Breast epithelium (tissue), 4 donors: Measurements from ENCODE around the gene NCKAP5L. TPM values are rescaled to one million over a fixed set of nuclear protein-coding genes. Genes with fewer than 3 reads are reported as not detected.

ENCODE experiments used
- DNase-seq, 2 donors: peaks; one replicate each; pipeline ENCODE4 v3.0.0-alpha.2; 2019; ENCODE audit warnings: low spot score in 2 of 2
- H3K27ac ChIP-seq, 2 donors: fragments of 200-600 bp; sonication (generic) in 1 of 2; one replicate each; pipeline ENCODE4 v1.5.1; 2016 to 2019; ENCODE audit warnings: mild to moderate bottlenecking in 1 of 2
- H3K27me3 ChIP-seq, 2 donors: fragments of 200-600 bp; sonication (generic) in 1 of 2; one replicate each; pipeline versions ENCODE4 v1.5.1 to v1.6.0; 2017 to 2019; ENCODE audit warnings: control low read depth in 1 of 2, mild to moderate bottlenecking in 1 of 2
- H3K36me3 ChIP-seq: fragments of 200-600 bp; one replicate; pipeline ENCODE4 v1.5.1; 2019
- H3K4me1 ChIP-seq, 2 donors: fragments of 200-600 bp; sonication (generic); one replicate each; pipeline ENCODE4 v1.5.1; 2016 to 2019; ENCODE audit warnings: control low read depth in 1 of 2
- H3K4me3 ChIP-seq, 3 donors: fragments of 200-600 bp; sonication (generic); 1 replicate in 2 of 3; 2 replicates in 1 of 3; pipeline ENCODE4 v1.5.1; 2016 to 2019; ENCODE audit warnings: mild to moderate bottlenecking in 3 of 3, moderate library complexity in 2 of 3
- H3K9me3 ChIP-seq, 2 donors: fragments of 200-600 bp; sonication (generic) in 1 of 2; one replicate each; pipeline ENCODE4 v1.5.1; 2016 to 2019; ENCODE audit warnings: control low read depth in 1 of 2
- CTCF ChIP-seq, 3 donors: fragments of 450-650 bp; IDR thresholded peaks; one replicate each; pipeline ENCODE4 v1.5.1; 2016 to 2017; ENCODE audit warnings: antibody characterized with exemption in 3 of 3, mild to moderate bottlenecking in 3 of 3, moderate library complexity in 3 of 3
- POLR2A ChIP-seq: fragments of 450-650 bp; IDR thresholded peaks from one replicate; pipeline ENCODE4 v1.6.1; 2016; ENCODE audit warnings: antibody characterized with exemption, mild to moderate bottlenecking, moderate library complexity
- POLR2AphosphoS5 ChIP-seq, 3 donors: sonication (generic); formaldehyde crosslinking; IDR thresholded peaks; one replicate each; pipeline ENCODE4 v1.6.1; 2017; ENCODE audit warnings: antibody characterized with exemption in 3 of 3
- intact Hi-C: fragments of 100-400 bp; cut with DNase I; formaldehyde crosslinking; loops from one replicate; pipeline ENCODE4 v1.15.1; 2023; ENCODE audit warnings: low total_unique reads
- total RNA-seq, 3 donors: library from RNA; depleted of rRNA; stranded (reverse); fragments of >200 nt; gene quantifications; one replicate each; pipeline ENCODE4 v1.1.0, GENCODE V29; 2016

The NCKAP5L gene
- total RNA-seq, 3 donors from 2014 or later = 11.4 to 15.8 (median 12.1) TPM

GRCh38 chr12:49798248-49798647 is 30.0 kb downstream of the NCKAP5L start:
- intact Hi-C loops = no loop called here
- TF ChIP-seq POLR2A = no peak
- TF ChIP-seq POLR2AphosphoS5 (IDR thresholded peaks at IDR 0.05) = no peak
- no peak for TF ChIP-seq CTCF (IDR thresholded peaks at IDR 0.05)
- Histone ChIP-seq H3K9me3 (no peaks in the 10 kb centered on the region), H3K36me3 (peaks cover 5% of the 10 kb centered on the region), H3K27me3 (no peaks in the 10 kb centered on the region), H3K4me1 (no peaks in the 10 kb centered on the region), H3K4me3 (no peak overlapping the region), H3K27ac (no peak overlapping the region)
- DNase-seq = no peak

- no peaks in the 10 kb centered on the region for H3K4me1 ChIP-seq
These were observed 30.8 kb downstream of the NCKAP5L start for GRCh38 chr12:49797449-49797776.

GRCh38 chr12:49796606-49797448 is 31.4 kb downstream of the NCKAP5L start:
- intact Hi-C loops = no loop called here
- DNase-seq = no peak
- H3K4me3 ChIP-seq = no peak overlapping the region
- no peak for TF ChIP-seq CTCF (IDR thresholded peaks at IDR 0.05)
- no peak for TF ChIP-seq POLR2A
- TF ChIP-seq POLR2AphosphoS5 (IDR thresholded peaks at IDR 0.05) = no peak
- H3K27me3 ChIP-seq = no peaks in the 10 kb centered on the region
- H3K27ac ChIP-seq = no peak overlapping the region
- no peaks in the 10 kb centered on the region for H3K4me1 ChIP-seq
- H3K9me3 ChIP-seq = no peaks in the 10 kb centered on the region
- peaks cover 5% of the 10 kb centered on the region for H3K36me3 ChIP-seq

More at GRCh38 chr12:49797449-49797776, 30.8 kb downstream of the NCKAP5L start:
- no peak for TF ChIP-seq POLR2AphosphoS5 (IDR thresholded peaks at IDR 0.05)
- TF ChIP-seq CTCF (IDR thresholded peaks at IDR 0.05) = no peak
- no peak for TF ChIP-seq POLR2A
- DNase-seq = no peak
- intact Hi-C loops = no loop called here
- H3K4me3 ChIP-seq = no peak overlapping the region
- peaks cover 5% of the 10 kb centered on the region for H3K36me3 ChIP-seq
- no peaks in the 10 kb centered on the region for H3K9me3 ChIP-seq
- H3K27ac ChIP-seq = no peak overlapping the region
- no peaks in the 10 kb centered on the region for H3K27me3 ChIP-seq

GRCh38 chr12:49796155-49796554 is 32.1 kb downstream of the NCKAP5L start:
- Histone ChIP-seq H3K4me3 (no peak overlapping the region), H3K36me3 (peaks cover 5% of the 10 kb centered on the region), H3K27me3 (no peaks in the 10 kb centered on the region), H3K27ac (no peak overlapping the region), H3K9me3 (no peaks in the 10 kb centered on the region), H3K4me1 (no peaks in the 10 kb centered on the region)
- TF ChIP-seq CTCF (IDR thresholded peaks at IDR 0.05) (no peak), POLR2A (no peak), POLR2AphosphoS5 (IDR thresholded peaks at IDR 0.05) (no peak)
- intact Hi-C loops = no loop called here
- no peak for DNase-seq

GRCh38 chr12:49795654-49796105 is 32.5 kb downstream of the NCKAP5L start:
- intact Hi-C loops = no loop called here
- no peak for TF ChIP-seq CTCF (IDR thresholded peaks at IDR 0.05)
- TF ChIP-seq POLR2AphosphoS5 (IDR thresholded peaks at IDR 0.05) = no peak
- TF ChIP-seq POLR2A = no peak
- peaks cover 5% of the 10 kb centered on the region for H3K36me3 ChIP-seq
- H3K4me3 ChIP-seq = no peak overlapping the region
- no peak for DNase-seq
- H3K27ac ChIP-seq = no peak overlapping the region
- H3K9me3 ChIP-seq = no peaks in the 10 kb centered on the region
- no peaks in the 10 kb centered on the region for H3K27me3 ChIP-seq
- no peaks in the 10 kb centered on the region for H3K4me1 ChIP-seq
